ENCODE measurements around the gene MAP3K5.

DNA sequence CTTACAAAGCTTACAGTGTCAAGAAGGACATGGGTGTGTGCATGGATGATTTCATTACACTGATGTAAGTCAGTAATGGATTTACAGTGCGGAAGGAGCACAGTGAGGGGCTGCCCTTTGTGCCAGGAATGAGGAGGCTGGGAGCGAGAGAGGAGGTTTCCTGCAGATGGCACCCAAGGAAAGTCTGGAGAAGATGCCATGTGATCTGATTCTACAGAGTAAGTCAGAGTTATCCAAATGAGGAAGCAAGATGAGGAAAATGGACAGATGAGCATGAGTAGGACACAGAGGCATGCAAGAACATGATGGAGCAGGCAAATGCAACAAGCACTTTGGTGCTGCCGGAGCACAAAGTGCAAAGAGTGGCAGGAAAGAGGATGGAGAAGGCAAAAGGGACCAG, 271.8 kb downstream of the MAP3K5 start:
- TF ChIP-seq POLR2A (IDR thresholded peaks at IDR 0.05; ENCODE audit: low read depth, low read length) (no peak), POLR2AphosphoS5 (IDR thresholded peaks at IDR 0.05; ENCODE audit: low read depth, low read length) (no peak), TAF1 (IDR thresholded peaks at IDR 0.05; ENCODE audit: low read depth, low read length) (no peak), POU2F2 (IDR thresholded peaks at IDR 0.05; ENCODE audit: low read depth, low read length) (no peak), SPI1 (IDR thresholded peaks at IDR 0.05; ENCODE audit: low read depth, low read length) (no peak), PAX5 (IDR thresholded peaks at IDR 0.05; ENCODE audit: insufficient read depth, low read length, severe bottlenecking) (no peak)
